Lower leg skin (tissue), 3 donors: ENCODE data around the gene MYL6B.

Experiments
- CTCF ChIP-seq, 3 donors: fragments of 450-650 bp; IDR thresholded peaks; one replicate each; pipeline ENCODE4 v1.5.1; 2016; ENCODE audit warnings: antibody characterized with exemption in 3 of 3, mild to moderate bottlenecking in 3 of 3, moderate library complexity in 2 of 3
- POLR2A ChIP-seq, 2 donors: fragments of 450-650 bp; IDR thresholded peaks; one replicate each; pipeline ENCODE4 v1.6.1; 2016 to 2017; ENCODE audit warnings: antibody characterized with exemption in 2 of 2, mild to moderate bottlenecking in 1 of 2, moderate library complexity in 1 of 2

- TF ChIP-seq CTCF (IDR thresholded peaks at IDR 0.05) (no peak), POLR2A (IDR thresholded peaks at IDR 0.05) (no peak)
Measured at GRCh38 chr12:56127888-56128669, 24.3 kb upstream of the MYL6B start, which contains the start of gene ESYT1.
